HG02973 (cell line): ENCODE results near the gene ATRX.
A peak's percentile ranks its signal among the peaks of the same experiment; 100 is the strongest.
"Not testable (repeated sequence)": the region's sequence is repeated elsewhere in the genome, so short reads cannot be mapped to it uniquely, and the experiment has no call there.

Source experiments
- ATAC-seq: cut with Tn5 transposase; IDR thresholded peaks from one replicate; pipeline ENCODE4 v1.9.1; 2021; ENCODE audit warnings: moderate library complexity; ENCODE audit not compliant: unreplicated experiment

The ATRX gene

GRCh38 chrX:77731821-77732419 lies 54.1 kb downstream of the ATRX start:
- ATAC-seq: no peak

- not testable (repeated sequence) for ATAC-seq
These were observed 59.9 kb downstream of the ATRX start for GRCh38 chrX:77726095-77726494.

GRCh38 chrX:77723681-77724080 lies 62.3 kb downstream of the ATRX start:
- no peak for ATAC-seq

GRCh38 chrX:77719388-77719787 lies 66.6 kb downstream of the ATRX start:
- ATAC-seq: no peak

GRCh38 chrX:77704881-77705280 lies 81.1 kb downstream of the ATRX start:
- no peak for ATAC-seq

- no peak for ATAC-seq
These were observed 87.8 kb downstream of the ATRX start for GRCh38 chrX:77698242-77698641.

GRCh38 chrX:77694491-77694890 lies 91.5 kb downstream of the ATRX start:
- ATAC-seq: no peak

GRCh38 chrX:77693594-77693993 lies 92.4 kb downstream of the ATRX start:
- no peak for ATAC-seq

GRCh38 chrX:77691916-77692315 lies 94.1 kb downstream of the ATRX start:
- no peak for ATAC-seq

- no peak for ATAC-seq
These were observed 96.6 kb downstream of the ATRX start for GRCh38 chrX:77689376-77689775.

- not testable (repeated sequence) for ATAC-seq
These were observed 100.3 kb downstream of the ATRX start for GRCh38 chrX:77685683-77686082.

- no peak for ATAC-seq
These were observed 106.9 kb downstream of the ATRX start for GRCh38 chrX:77679144-77679543.

- no peak for ATAC-seq
These were observed 110.0 kb downstream of the ATRX start for GRCh38 chrX:77675986-77676385.

GRCh38 chrX:77668391-77669237 lies 117.4 kb downstream of the ATRX start:
- ATAC-seq: no peak

GRCh38 chrX:77658886-77659285 lies 127.1 kb downstream of the ATRX start:
- no peak for ATAC-seq

GRCh38 chrX:77652095-77652494 lies 133.9 kb downstream of the ATRX start:
- no peak for ATAC-seq

- peak; percentile 46 for ATAC-seq
These were observed 145.3 kb downstream of the ATRX start for GRCh38 chrX:77640702-77641101.

- ATAC-seq: no peak
These were observed 146.2 kb downstream of the ATRX start for GRCh38 chrX:77639820-77640219.

GRCh38 chrX:77638397-77638796 lies 147.6 kb downstream of the ATRX start:
- no peak for ATAC-seq

- ATAC-seq: no peak
These were observed 150.6 kb downstream of the ATRX start for GRCh38 chrX:77635373-77635772.

GRCh38 chrX:77628294-77629025 lies 157.6 kb downstream of the ATRX start:
- ATAC-seq: no peak

- ATAC-seq: no peak
These were observed 163.3 kb downstream of the ATRX start for GRCh38 chrX:77622672-77623071.
